Osteocyte (in vitro differentiated cells): ENCODE data around the gene IL34. TPM values are rescaled to one million over a fixed set of nuclear protein-coding genes. Genes with fewer than 3 reads are reported as not detected.

Experiments used
- DNase-seq: peaks from one replicate; pipeline ENCODE4 v3.0.0; 2021; ENCODE audit warnings: mixed read lengths; ENCODE audit not compliant: unreplicated experiment; ENCODE audit errors: extremely low spot score
- H3K27ac Mint-ChIP-seq: one replicate; pipeline ENCODE4 v1.8.0; 2021; ENCODE audit warnings: mild to moderate bottlenecking, mixed read lengths; ENCODE audit not compliant: unreplicated experiment
- H3K27me3 Mint-ChIP-seq: one replicate; pipeline ENCODE4 v1.8.0; 2021; ENCODE audit warnings: mixed read lengths; ENCODE audit not compliant: unreplicated experiment
- H3K36me3 Mint-ChIP-seq: one replicate; pipeline ENCODE4 v1.8.0; 2021; ENCODE audit warnings: mixed read lengths; ENCODE audit not compliant: unreplicated experiment
- H3K4me1 Mint-ChIP-seq: one replicate; pipeline ENCODE4 v1.8.0; 2021; ENCODE audit warnings: mixed read lengths; ENCODE audit not compliant: unreplicated experiment
- H3K4me3 Mint-ChIP-seq: one replicate; pipeline ENCODE4 v1.8.0; 2021; ENCODE audit warnings: mild to moderate bottlenecking, moderate library complexity, mixed read lengths; ENCODE audit not compliant: unreplicated experiment
- H3K9me3 Mint-ChIP-seq: one replicate; pipeline ENCODE4 v1.8.0; 2021; ENCODE audit warnings: mixed read lengths; ENCODE audit not compliant: unreplicated experiment
- total RNA-seq: library from RNA; stranded (reverse); gene quantifications from 2 replicates; pipeline ENCODE4 v1.2.1, GENCODE V29; 2021
- TF ChIP-seq, protein P1 (sequence below): fragments of 200-600 bp; sonication (generic); IDR thresholded peaks from 2 replicates; pipeline ENCODE4 v1.5.0; 2021; ENCODE audit warnings: antibody characterized with exemption, mild to moderate bottlenecking, moderate library complexity

Gene IL34
- total RNA-seq, 1 donor from 2014 or later = 12.7 TPM

DNA sequence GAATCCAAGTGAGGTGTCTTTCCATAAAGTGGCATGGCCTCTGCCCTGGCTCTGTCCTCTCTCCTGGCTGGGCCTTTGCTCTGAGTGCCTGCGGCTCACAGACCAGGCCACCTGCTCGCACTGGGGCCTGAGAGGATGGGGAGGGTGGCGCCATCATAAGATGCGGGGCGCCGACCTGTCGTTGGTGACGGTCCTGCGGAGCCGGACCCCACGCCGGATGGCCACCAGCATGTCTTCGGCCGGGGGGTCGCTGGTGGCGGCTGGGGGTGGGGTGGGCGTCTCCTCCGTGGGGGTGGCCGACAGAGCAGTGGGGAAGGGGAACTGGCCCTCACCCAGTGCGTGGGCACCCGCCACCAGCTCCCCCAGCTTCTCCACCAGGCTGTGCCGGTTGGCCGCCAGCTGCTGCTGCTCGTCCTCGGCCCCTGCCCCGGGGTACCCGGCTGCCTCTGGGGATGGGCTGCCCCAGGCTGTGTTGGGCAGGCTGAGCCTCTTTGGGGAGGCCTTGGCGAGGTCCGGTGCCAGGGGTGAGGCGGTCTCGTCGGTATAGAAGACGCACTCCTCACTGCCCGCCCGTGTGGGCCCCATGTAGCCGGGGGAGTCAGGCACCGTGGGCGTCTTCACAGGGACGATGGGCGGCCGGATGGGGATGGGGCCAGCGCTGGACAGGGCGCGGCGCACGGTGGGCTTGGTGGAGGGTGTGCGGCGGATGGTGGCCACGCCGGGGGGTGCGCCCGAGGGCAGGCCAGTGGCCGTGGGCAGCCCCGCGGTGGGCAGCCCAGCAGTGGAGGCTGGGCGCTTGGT is 17.4 kb downstream of the IL34 start:
- Mint-ChIP-seq H3K9me3 (no peaks in the 10 kb centered on the region), H3K4me1 (peaks cover 4% of the 10 kb centered on the region), H3K4me3 (no peak overlapping the region), H3K27me3 (no peaks in the 10 kb centered on the region), H3K36me3 (peaks cover 28% of the 10 kb centered on the region), H3K27ac (no peak overlapping the region)
- TF ChIP-seq, protein P1, sequence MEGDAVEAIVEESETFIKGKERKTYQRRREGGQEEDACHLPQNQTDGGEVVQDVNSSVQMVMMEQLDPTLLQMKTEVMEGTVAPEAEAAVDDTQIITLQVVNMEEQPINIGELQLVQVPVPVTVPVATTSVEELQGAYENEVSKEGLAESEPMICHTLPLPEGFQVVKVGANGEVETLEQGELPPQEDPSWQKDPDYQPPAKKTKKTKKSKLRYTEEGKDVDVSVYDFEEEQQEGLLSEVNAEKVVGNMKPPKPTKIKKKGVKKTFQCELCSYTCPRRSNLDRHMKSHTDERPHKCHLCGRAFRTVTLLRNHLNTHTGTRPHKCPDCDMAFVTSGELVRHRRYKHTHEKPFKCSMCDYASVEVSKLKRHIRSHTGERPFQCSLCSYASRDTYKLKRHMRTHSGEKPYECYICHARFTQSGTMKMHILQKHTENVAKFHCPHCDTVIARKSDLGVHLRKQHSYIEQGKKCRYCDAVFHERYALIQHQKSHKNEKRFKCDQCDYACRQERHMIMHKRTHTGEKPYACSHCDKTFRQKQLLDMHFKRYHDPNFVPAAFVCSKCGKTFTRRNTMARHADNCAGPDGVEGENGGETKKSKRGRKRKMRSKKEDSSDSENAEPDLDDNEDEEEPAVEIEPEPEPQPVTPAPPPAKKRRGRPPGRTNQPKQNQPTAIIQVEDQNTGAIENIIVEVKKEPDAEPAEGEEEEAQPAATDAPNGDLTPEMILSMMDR = no peak
- peak; percentile 83 for DNase-seq

DNA sequence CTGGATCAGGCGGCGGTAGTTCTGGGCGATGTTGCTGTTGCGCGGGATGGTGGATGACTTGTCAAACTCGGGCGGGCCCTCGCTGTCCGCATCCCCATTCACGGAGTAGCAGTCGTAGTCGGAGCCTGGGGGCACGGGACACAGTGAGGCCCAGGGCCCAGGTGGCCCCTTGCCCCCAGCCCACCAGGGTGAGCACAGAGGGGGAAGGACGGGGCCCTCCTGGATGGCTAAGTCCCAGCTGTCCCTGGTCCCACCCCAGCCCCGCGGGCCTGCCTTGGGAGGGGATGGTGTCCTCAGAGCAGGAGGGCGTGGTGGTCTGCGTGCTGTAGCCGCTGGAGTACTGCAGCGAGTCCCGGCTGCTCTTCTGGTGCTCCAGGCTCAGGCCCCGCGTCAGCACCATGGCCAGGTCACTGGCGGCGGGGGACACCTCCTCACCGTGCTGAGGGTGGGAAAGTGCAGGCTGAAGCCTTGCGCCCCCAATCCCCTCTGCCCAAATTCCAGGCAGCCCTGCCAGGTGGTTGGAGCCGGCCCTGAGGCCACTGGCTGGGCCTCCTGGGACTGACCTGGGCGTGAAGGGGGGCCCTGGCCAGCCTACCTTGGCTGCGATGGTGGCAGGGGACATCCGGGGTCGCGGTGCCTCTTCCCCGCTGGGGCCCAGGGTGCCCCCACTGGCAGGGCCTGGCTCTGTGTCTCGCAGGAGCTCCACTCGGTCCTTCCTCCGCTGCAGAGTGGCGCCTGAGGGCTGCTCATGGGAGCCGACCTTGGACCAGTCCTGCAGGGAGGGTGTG is 18.2 kb downstream of the IL34 start:
- Mint-ChIP-seq H3K4me3 (no peak overlapping the region), H3K9me3 (no peaks in the 10 kb centered on the region), H3K27me3 (no peaks in the 10 kb centered on the region), H3K27ac (no peak overlapping the region), H3K36me3 (peaks cover 34% of the 10 kb centered on the region), H3K4me1 (peaks cover 4% of the 10 kb centered on the region)
- DNase-seq = no peak
- TF ChIP-seq, protein P1 = no peak

DNA sequence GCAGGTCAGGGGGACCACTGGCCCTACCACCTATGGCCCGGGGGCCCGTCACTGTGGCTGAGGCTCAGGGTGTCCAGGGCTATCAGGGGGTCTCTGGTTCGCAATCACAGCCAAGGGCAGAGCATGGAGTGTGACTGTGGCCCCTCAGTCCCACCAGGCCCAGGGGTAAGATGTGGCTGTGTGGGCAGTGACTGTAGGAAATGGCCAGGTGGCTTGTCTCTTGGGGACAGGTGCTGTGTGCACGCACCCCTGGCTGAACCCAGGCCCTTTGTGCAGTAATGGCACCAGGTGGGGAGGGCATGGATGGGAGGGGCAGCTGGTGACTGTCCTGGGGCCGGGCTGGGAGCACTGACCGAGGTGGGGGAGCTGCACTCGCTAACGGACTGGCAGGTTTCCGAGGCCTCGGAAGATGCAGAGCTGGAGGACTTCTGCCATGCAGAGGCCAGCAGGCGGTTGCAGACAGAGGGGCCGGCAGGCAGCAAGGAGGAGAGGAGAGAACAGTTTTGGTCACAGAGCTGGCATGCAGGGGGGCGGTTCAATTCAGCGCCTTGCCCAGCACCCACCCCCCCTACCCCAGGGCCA is 18.8 kb downstream of the IL34 start:
- peaks cover 41% of the 10 kb centered on the region for H3K36me3 Mint-ChIP-seq
- no peak for DNase-seq
- H3K4me1 Mint-ChIP-seq = peaks cover 4% of the 10 kb centered on the region
- no peak overlapping the region for H3K27ac Mint-ChIP-seq
- no peaks in the 10 kb centered on the region for H3K27me3 Mint-ChIP-seq
- H3K9me3 Mint-ChIP-seq = no peaks in the 10 kb centered on the region
- TF ChIP-seq, protein P1 = no peak
- H3K4me3 Mint-ChIP-seq = no peak overlapping the region

DNA sequence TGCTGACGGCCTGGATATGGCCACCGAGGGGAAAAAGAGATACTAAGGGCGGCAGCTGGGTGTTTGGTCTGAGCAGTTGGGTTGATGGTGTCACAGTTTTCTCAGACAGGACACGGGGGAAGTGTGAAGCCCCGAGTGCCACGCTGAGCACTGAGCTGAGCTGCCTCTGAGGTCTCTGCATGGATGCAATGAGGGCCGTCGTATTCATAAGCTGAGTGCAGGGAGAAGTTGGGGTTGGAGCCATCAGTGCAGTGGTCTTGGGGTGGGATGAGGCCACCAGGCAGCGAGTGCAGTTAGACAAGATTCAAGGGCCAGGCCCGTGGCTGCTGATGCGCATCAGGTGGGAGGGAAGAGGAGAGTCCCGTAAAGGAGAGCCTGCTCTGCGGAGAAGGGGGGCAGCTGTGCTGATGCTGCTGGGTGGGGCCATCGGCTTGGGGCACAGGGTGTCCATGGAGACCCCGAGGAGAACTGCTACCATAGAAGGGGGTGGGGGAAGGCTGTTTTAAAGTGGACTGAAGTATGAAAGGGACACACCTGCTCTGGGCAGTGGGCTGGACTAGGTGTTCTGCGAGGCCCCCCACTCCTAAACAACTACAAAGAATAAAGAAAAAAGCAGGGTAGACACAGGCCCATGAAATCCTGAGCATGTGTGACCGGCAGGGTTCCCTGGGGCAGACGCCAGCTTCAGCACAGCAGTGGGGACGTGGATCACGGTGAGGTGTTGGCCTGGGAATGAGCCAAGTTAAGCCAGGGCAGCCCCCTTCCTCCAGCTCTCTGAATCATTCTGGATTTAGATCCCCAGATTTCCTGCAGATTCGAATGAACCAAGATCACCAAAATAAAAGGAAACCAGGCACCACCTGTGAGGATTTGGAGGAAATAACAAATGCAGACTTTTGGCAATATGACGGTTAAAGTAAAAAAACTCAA is 19.7 kb downstream of the IL34 start:
- peaks cover 4% of the 10 kb centered on the region for H3K4me1 Mint-ChIP-seq
- H3K36me3 Mint-ChIP-seq = peaks cover 47% of the 10 kb centered on the region
- no peak overlapping the region for H3K4me3 Mint-ChIP-seq
- no peak for DNase-seq
- TF ChIP-seq, protein P1 = no peak
- no peak overlapping the region for H3K27ac Mint-ChIP-seq
- H3K27me3 Mint-ChIP-seq = no peaks in the 10 kb centered on the region
- no peaks in the 10 kb centered on the region for H3K9me3 Mint-ChIP-seq
